A549 (cell line): ENCODE results near the gene SCGB3A2. TPM values are rescaled to one million over a fixed set of nuclear protein-coding genes. Genes with fewer than 3 reads are reported as not detected.
"Not testable (repeated sequence)": the region's sequence is repeated elsewhere in the genome, so short reads cannot be mapped to it uniquely, and the experiment has no call there.

ENCODE experiments used
- ATAC-seq, 2 experiments: fragments of 200-7000 bp in 1 of 2; fragments of >200 bp in 1 of 2; cut with Nextera tagmentation in 1 of 2; cut with Tn5 transposase in 1 of 2; 3 replicates each; pipeline versions ENCODE4 v1.8.0 to v1.9.1; 2018 to 2020; ENCODE audit warnings: mild to moderate bottlenecking in 1 of 2, moderate library complexity in 1 of 2
- CTCF ChIA-PET: fragments of 300-600 bp; sonication (Branson Sonifier 250); formaldehyde crosslinking; extraction: SDS; loops from one replicate; lab custom pipeline; 2021; ENCODE audit warnings: antibody characterized with exemption, inconsistent platforms; lab: Yijun Ruan, JAX
- POLR2A ChIA-PET: fragments of 350-600 bp; formaldehyde crosslinking; extraction: SDS; loops from one replicate; lab custom pipeline; 2021; ENCODE audit warnings: antibody characterized with exemption, inconsistent platforms; lab: Yijun Ruan, JAX
- DNase-seq, 2 experiments: peaks; one replicate each; pipeline versions ENCODE4 v3.0.0 to v3.0.0-alpha.2; 2011 to 2016; ENCODE audit warnings: low read depth in 1 of 2, low spot score in 1 of 2
- FAIRE-seq: peaks from 2 replicates; lab custom pipeline; 2011; peaks lifted over from hg19 to GRCh38; lab: Jason Lieb, UNC
- H3K27ac ChIP-seq, 2 experiments: fragments of >200 bp; sonication (Bioruptor Twin); formaldehyde crosslinking; 3 replicates each; pipeline ENCODE4 v1.5.1; 2016 to 2017
- H3K4me1 ChIP-seq: fragments of >200 bp; sonication (Bioruptor Twin); formaldehyde crosslinking; 3 replicates; pipeline ENCODE4 v1.6.1; 2016
- H3K4me2 ChIP-seq: fragments of >200 bp; sonication (Bioruptor Twin); formaldehyde crosslinking; 3 replicates; pipeline ENCODE4 v1.6.1; 2016
- H3K4me3 ChIP-seq: fragments of >200 bp; sonication (Bioruptor Twin); formaldehyde crosslinking; 3 replicates; pipeline ENCODE4 v1.5.1; 2016
- H3K9me3 ChIP-seq: fragments of >200 bp; sonication (Bioruptor Twin); formaldehyde crosslinking; 3 replicates; pipeline ENCODE4 v1.6.1; 2016
- BHLHE40 ChIP-seq: IDR thresholded peaks from 2 replicates; pipeline ENCODE4 v1.6.1; 2012; ENCODE audit warnings: low read depth, low read length, inconsistent platforms
- CBX8 ChIP-seq: fragments of 200-600 bp; sonication (generic); IDR thresholded peaks from 2 replicates; pipeline ENCODE4 v1.6.1; 2016
- CHD2 ChIP-seq: fragments of 150-350 bp; IDR thresholded peaks from 2 replicates; pipeline ENCODE4 v1.6.1; 2014; ENCODE audit warnings: low read length; ENCODE audit not compliant: partially characterized antibody
- EHF ChIP-seq: fragments of 250-450 bp; sonication (Bioruptor Pico); IDR thresholded peaks from 2 replicates; pipeline ENCODE4 v1.5.0; 2020; ENCODE audit warnings: mild to moderate bottlenecking
- ESRRA ChIP-seq: fragments of 150-350 bp; IDR thresholded peaks from 2 replicates; pipeline ENCODE4 v1.6.1; 2014; ENCODE audit warnings: mild to moderate bottlenecking, low read length, borderline replicate concordance
- FOSL2 ChIP-seq, 2 experiments: fragments of 450-650 bp in 1 of 2; fragments of >200 bp in 1 of 2; sonication (Bioruptor Twin) in 1 of 2; formaldehyde crosslinking; IDR thresholded peaks; 2 replicates each; pipeline versions ENCODE4 v1.5.0 to v1.6.1; 2016 to 2020; ENCODE audit warnings: mild to moderate bottlenecking in 1 of 2, moderate library complexity in 1 of 2
- HDAC2 ChIP-seq: fragments of 200-600 bp; sonication (generic); IDR thresholded peaks from 2 replicates; pipeline ENCODE4 v1.6.1; 2016
- KDM5A ChIP-seq: fragments of 200-600 bp; sonication (generic); IDR thresholded peaks from 2 replicates; pipeline ENCODE4 v1.6.1; 2016; ENCODE audit warnings: antibody characterized with exemption, mild to moderate bottlenecking
- MAFK ChIP-seq: fragments of 450-650 bp; IDR thresholded peaks from 2 replicates; pipeline ENCODE4 v1.6.1; 2014; ENCODE audit not compliant: partially characterized antibody
- POLR2A ChIP-seq: IDR thresholded peaks from 2 replicates; pipeline ENCODE4 v1.6.1; 2012; ENCODE audit warnings: mild to moderate bottlenecking, low read length
- RARB ChIP-seq: fragments of 250-450 bp; sonication (Bioruptor Pico); IDR thresholded peaks from 2 replicates; pipeline ENCODE4 v1.8.0; 2021; ENCODE audit warnings: mild to moderate bottlenecking, moderate library complexity
- RCOR1 ChIP-seq: fragments of 150-350 bp; IDR thresholded peaks from 2 replicates; pipeline ENCODE4 v1.6.1; 2014; ENCODE audit warnings: antibody characterized with exemption, low read length, low read depth
- RFX5 ChIP-seq: fragments of 450-650 bp; IDR thresholded peaks from 2 replicates; pipeline ENCODE4 v1.7.1; 2014; ENCODE audit warnings: antibody characterized with exemption, mild to moderate bottlenecking, moderate library complexity
- SREBF2 ChIP-seq: fragments of 450-650 bp; IDR thresholded peaks from 2 replicates; pipeline ENCODE4 v1.6.1; 2014; ENCODE audit warnings: mild to moderate bottlenecking, moderate library complexity
- TFCP2L1 ChIP-seq: fragments of 250-450 bp; sonication (Bioruptor Pico); IDR thresholded peaks from 2 replicates; pipeline ENCODE4 v1.5.0; 2021; ENCODE audit warnings: mild to moderate bottlenecking
- ZFP36 ChIP-seq: fragments of 450-650 bp; IDR thresholded peaks from 2 replicates; pipeline ENCODE4 v1.6.1; 2014; ENCODE audit warnings: borderline replicate concordance; ENCODE audit not compliant: partially characterized antibody
- ZNF302 ChIP-seq: fragments of 250-450 bp; sonication (Bioruptor Pico); IDR thresholded peaks from 2 replicates; pipeline ENCODE4 v1.9.0; 2021; ENCODE audit warnings: inconsistent platforms, mild to moderate bottlenecking, moderate library complexity
- WGBS: methylation state at CpG from one replicate; pipeline ENCODE4 v1.1.6; 2017; ENCODE audit errors: missing lambda C conversion rate; 5-methylcytosine and 5-hydroxymethylcytosine counted together
- polyA plus RNA-seq, 4 experiments: library from polyadenylated mRNA; depleted of rRNA in 3 of 4; stranded (reverse); fragments of >200 nt; fragmentation: RNase III in 1 of 4; extraction: RNeasy Plus Mini Kit Qiagen cat#74134 plus additional on column Dnase treatment in 1 of 4; gene quantifications; 2 replicates in 3 of 4; 3 replicates in 1 of 4; pipeline ENCODE4 v1.2.3, GENCODE V29; 2011 to 2017
- TF ChIP-seq, protein P1 (sequence below): fragments of 200-600 bp; sonication (generic); IDR thresholded peaks from 2 replicates; pipeline ENCODE4 v1.6.1; 2016; ENCODE audit warnings: antibody characterized with exemption, mild to moderate bottlenecking, moderate library complexity
- TF ChIP-seq, protein P2 (sequence below): fragments of 450-650 bp; IDR thresholded peaks from 2 replicates; pipeline ENCODE4 v1.6.1; 2014; ENCODE audit warnings: antibody characterized with exemption
- TF ChIP-seq, protein P3 (sequence below): IDR thresholded peaks from 2 replicates; pipeline ENCODE4 v1.6.1; 2012
- TF ChIP-seq, protein P4 (sequence below): fragments of >200 bp; sonication (Bioruptor Twin); formaldehyde crosslinking; IDR thresholded peaks from 3 replicates; pipeline ENCODE4 v1.6.1; 2016
- TF ChIP-seq, protein P5 (sequence below): fragments of 250-450 bp; sonication (Bioruptor Pico); IDR thresholded peaks from 2 replicates; pipeline ENCODE4 v1.5.0; 2021; ENCODE audit warnings: mild to moderate bottlenecking, moderate library complexity, borderline replicate concordance
- TF ChIP-seq, protein P6 (sequence below): fragments of >200 bp; sonication (Bioruptor Twin); formaldehyde crosslinking; IDR thresholded peaks from 3 replicates; pipeline ENCODE4 v1.5.1; 2016

The SCGB3A2 gene
- polyA plus RNA-seq, 2 of the 4 experiments (the other 2 are of a cell fraction), result not detected

DNA sequence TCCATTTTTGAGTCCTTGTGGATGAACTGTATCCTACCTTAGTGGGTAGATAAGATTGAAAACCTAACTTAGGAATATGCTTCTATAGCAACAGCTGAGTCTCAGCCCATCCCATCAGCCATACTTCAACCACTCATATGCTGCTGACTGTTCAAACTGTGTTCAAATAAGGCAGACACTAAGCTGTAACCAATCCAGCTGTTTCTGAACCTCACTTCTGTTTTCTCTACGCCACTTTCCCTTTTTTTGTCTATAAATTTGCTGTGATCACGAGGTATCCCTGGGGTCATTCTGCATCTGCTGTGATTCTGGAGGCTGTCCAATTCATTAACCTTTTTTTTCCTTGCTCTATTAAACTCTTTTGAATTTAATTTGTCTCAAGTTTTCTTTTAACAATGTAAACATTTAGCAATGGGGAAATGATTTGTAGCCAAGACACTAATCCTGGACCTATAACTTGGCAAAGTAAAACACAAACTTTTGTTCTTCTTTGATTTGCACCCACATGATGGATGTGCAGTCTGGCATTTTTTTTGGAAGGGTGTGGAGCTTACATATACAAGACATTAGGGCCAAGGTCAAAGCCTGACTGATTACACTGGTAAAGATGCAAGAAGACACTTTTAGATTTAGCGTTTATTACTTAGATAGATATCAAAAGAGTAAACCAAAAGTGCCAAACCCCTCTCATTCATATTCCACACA lies 14.9 kb upstream of the SCGB3A2 start:
- 16% methylated on average over 3 of the region's 3 CpGs for WGBS
- POLR2A ChIA-PET, result no interaction called here
- Histone ChIP-seq H3K9me3 (no peaks in the 10 kb centered on the region), H3K4me3 (no peak overlapping the region), H3K27ac (no peak overlapping the region), H3K4me2 (no peak overlapping the region), H3K4me1 (no peaks in the 10 kb centered on the region)
- FAIRE-seq (no peak), ATAC-seq (no peak), DNase-seq (no peak)
- CTCF ChIA-PET, result interaction anchor here (1.1 to 1.3 kb wide), 2 partner anchors 11 to 19 kb away, joined by 3 read pairs; no protein-coding TSS in a partner anchor
- TF ChIP-seq CBX8 (no peak), ZNF302 (CRISPR knock-in tag) (no peak), SREBF2 (no peak), TFCP2L1 (no peak)

DNA sequence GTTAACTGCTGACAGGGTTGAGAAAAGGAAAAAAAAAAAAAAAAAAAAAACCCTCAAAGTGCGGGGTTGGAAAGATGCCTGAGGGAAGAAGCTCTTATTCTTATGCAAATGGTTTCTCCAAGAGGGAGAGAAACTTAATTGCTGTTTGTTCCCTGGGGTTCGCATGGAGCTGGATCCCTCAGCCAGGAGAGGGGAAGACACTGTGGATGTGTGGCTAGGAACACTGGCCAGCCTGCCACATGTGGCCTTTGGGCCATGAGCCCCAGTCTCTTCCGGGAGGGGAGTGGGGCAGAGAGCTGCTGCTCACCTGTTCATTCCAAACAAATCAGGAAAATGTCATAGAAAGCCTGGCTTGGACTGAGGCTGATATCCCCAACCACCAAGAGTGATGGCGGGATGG lies 9.4 kb upstream of the SCGB3A2 start:
- TF ChIP-seq ESRRA, result no peak
- no peak for TF ChIP-seq HDAC2
- TF ChIP-seq, protein P1, sequence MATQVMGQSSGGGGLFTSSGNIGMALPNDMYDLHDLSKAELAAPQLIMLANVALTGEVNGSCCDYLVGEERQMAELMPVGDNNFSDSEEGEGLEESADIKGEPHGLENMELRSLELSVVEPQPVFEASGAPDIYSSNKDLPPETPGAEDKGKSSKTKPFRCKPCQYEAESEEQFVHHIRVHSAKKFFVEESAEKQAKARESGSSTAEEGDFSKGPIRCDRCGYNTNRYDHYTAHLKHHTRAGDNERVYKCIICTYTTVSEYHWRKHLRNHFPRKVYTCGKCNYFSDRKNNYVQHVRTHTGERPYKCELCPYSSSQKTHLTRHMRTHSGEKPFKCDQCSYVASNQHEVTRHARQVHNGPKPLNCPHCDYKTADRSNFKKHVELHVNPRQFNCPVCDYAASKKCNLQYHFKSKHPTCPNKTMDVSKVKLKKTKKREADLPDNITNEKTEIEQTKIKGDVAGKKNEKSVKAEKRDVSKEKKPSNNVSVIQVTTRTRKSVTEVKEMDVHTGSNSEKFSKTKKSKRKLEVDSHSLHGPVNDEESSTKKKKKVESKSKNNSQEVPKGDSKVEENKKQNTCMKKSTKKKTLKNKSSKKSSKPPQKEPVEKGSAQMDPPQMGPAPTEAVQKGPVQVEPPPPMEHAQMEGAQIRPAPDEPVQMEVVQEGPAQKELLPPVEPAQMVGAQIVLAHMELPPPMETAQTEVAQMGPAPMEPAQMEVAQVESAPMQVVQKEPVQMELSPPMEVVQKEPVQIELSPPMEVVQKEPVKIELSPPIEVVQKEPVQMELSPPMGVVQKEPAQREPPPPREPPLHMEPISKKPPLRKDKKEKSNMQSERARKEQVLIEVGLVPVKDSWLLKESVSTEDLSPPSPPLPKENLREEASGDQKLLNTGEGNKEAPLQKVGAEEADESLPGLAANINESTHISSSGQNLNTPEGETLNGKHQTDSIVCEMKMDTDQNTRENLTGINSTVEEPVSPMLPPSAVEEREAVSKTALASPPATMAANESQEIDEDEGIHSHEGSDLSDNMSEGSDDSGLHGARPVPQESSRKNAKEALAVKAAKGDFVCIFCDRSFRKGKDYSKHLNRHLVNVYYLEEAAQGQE, result no peak
- TF ChIP-seq BHLHE40, result no peak
- TF ChIP-seq RCOR1, result no peak
- TF ChIP-seq, protein P2, sequence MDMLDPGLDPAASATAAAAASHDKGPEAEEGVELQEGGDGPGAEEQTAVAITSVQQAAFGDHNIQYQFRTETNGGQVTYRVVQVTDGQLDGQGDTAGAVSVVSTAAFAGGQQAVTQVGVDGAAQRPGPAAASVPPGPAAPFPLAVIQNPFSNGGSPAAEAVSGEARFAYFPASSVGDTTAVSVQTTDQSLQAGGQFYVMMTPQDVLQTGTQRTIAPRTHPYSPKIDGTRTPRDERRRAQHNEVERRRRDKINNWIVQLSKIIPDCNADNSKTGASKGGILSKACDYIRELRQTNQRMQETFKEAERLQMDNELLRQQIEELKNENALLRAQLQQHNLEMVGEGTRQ, result no peak
- no peak for TF ChIP-seq MAFK
- TF ChIP-seq RFX5, result no peak
- TF ChIP-seq, protein P3, sequence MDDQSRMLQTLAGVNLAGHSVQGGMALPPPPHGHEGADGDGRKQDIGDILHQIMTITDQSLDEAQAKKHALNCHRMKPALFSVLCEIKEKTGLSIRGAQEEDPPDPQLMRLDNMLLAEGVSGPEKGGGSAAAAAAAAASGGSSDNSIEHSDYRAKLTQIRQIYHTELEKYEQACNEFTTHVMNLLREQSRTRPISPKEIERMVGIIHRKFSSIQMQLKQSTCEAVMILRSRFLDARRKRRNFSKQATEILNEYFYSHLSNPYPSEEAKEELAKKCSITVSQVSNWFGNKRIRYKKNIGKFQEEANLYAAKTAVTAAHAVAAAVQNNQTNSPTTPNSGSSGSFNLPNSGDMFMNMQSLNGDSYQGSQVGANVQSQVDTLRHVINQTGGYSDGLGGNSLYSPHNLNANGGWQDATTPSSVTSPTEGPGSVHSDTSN, result no peak
- TF ChIP-seq, protein P4, sequence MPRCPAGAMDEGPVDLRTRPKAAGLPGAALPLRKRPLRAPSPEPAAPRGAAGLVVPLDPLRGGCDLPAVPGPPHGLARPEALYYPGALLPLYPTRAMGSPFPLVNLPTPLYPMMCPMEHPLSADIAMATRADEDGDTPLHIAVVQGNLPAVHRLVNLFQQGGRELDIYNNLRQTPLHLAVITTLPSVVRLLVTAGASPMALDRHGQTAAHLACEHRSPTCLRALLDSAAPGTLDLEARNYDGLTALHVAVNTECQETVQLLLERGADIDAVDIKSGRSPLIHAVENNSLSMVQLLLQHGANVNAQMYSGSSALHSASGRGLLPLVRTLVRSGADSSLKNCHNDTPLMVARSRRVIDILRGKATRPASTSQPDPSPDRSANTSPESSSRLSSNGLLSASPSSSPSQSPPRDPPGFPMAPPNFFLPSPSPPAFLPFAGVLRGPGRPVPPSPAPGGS, result no peak
- TF ChIP-seq RARB (CRISPR knock-in tag), result no peak
- TF ChIP-seq, protein P5, sequence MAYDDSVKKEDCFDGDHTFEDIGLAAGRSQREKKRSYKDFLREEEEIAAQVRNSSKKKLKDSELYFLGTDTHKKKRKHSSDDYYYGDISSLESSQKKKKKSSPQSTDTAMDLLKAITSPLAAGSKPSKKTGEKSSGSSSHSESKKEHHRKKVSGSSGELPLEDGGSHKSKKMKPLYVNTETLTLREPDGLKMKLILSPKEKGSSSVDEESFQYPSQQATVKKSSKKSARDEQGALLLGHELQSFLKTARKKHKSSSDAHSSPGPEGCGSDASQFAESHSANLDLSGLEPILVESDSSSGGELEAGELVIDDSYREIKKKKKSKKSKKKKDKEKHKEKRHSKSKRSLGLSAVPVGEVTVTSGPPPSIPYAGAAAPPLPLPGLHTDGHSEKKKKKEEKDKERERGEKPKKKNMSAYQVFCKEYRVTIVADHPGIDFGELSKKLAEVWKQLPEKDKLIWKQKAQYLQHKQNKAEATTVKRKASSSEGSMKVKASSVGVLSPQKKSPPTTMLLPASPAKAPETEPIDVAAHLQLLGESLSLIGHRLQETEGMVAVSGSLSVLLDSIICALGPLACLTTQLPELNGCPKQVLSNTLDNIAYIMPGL (CRISPR knock-in tag), result no peak
- TF ChIP-seq CBX8, result no peak
- no peak for TF ChIP-seq KDM5A
- TF ChIP-seq POLR2A, result no peak
- TF ChIP-seq CHD2, result no peak
- no peak for TF ChIP-seq FOSL2 (IDR thresholded peaks at IDR 0.05)
- no peak for TF ChIP-seq FOSL2 (CRISPR knock-in tag; IDR thresholded peaks at IDR 0.05)
- no peak for TF ChIP-seq EHF
- TF ChIP-seq, protein P6, sequence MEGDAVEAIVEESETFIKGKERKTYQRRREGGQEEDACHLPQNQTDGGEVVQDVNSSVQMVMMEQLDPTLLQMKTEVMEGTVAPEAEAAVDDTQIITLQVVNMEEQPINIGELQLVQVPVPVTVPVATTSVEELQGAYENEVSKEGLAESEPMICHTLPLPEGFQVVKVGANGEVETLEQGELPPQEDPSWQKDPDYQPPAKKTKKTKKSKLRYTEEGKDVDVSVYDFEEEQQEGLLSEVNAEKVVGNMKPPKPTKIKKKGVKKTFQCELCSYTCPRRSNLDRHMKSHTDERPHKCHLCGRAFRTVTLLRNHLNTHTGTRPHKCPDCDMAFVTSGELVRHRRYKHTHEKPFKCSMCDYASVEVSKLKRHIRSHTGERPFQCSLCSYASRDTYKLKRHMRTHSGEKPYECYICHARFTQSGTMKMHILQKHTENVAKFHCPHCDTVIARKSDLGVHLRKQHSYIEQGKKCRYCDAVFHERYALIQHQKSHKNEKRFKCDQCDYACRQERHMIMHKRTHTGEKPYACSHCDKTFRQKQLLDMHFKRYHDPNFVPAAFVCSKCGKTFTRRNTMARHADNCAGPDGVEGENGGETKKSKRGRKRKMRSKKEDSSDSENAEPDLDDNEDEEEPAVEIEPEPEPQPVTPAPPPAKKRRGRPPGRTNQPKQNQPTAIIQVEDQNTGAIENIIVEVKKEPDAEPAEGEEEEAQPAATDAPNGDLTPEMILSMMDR, result no peak
- TF ChIP-seq ZFP36, result no peak
- H3K27ac ChIP-seq, result no peak overlapping the region
- no peak for ATAC-seq
- H3K9me3 ChIP-seq, result no peaks in the 10 kb centered on the region
- POLR2A ChIA-PET, result no interaction called here
- no peak overlapping the region for H3K4me3 ChIP-seq
- CTCF ChIA-PET, result interaction anchor here (0.6 to 1.3 kb wide), 2 partner anchors 11 to 65 kb away, joined by 3 read pairs; no protein-coding TSS in a partner anchor
- no peak overlapping the region for H3K4me2 ChIP-seq
- 20% methylated on average over 4 of the region's 4 CpGs for WGBS
- no peak for DNase-seq
- no peak for FAIRE-seq
- H3K4me1 ChIP-seq, result no peaks in the 10 kb centered on the region

DNA sequence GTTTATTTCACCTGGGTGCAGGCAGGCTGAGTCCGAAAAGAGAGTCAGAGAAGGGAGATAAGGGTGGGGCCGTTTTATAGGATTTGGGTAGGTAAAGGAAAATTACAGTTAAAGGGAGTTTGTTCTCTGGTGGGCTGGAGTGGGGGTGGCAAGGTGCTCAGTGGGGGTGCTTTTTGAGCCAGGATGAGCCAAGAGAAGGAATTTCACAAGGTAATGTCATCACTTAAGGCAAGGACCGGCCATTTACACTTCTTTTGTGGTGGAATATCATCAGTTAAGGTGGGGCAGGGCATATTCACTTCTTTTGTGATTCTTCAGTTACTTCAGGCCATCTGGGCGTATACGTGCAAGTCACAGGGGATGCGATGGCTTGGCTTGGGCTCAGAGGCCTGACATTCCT lies 8.6 kb upstream of the SCGB3A2 start:
- ATAC-seq, H3K4me2 ChIP-seq, POLR2A ChIA-PET, DNase-seq, CTCF ChIA-PET, H3K27ac ChIP-seq, H3K4me1 ChIP-seq, FAIRE-seq, H3K4me3 ChIP-seq, H3K9me3 ChIP-seq: not testable (repeated sequence)
- WGBS, result 37% methylated on average over 6 of the region's 6 CpGs
